Measurements from ENCODE around the gene SLC25A45. TPM values are rescaled to one million over a fixed set of nuclear protein-coding genes. Genes with fewer than 3 reads are reported as not detected.

The SLC25A45 gene
- total and polyA plus RNA-seq, 2 experiments from 2014 or later, result 0.10 to 0.74 TPM

DNA sequence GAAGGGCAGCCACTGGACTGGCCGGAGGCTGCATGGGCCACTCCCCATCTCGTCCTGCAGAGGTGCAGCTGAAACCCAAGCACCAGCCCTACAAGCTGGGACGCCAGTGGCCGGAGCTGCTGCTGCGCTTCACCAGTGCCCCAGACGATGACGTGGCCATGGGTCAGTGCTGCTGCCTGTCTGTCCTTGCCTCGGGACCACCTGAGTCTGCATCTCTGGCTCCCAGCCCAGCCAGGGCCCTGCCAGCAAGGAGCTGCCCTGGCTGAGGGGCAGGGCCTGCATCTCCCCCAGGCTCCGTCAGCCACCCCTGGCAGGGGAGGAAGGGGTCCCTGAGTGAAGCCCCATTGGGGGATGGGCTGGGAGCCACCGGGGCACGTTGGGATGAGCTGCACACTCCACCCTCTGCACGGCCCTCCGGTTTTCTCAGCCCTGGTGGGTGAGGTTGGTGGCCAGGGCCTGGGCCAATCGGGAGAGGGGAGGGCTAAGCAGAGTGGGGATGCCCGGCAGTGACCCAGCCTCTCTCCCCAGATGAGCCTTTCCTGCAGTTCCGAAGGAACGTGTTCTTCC lies 11.2 kb upstream of the SLC25A45 start:
- no peaks in the 10 kb centered on the region for H3K27me3 ChIP-seq (ENCODE audit: insufficient read depth)
- Mint-ChIP-seq H3K4me3 (no peak overlapping the region), H3K9me3 (no peaks in the 10 kb centered on the region), H3K27me3 (ENCODE audit: insufficient read depth, low read depth, poor library complexity) (peaks cover 4% of the 10 kb centered on the region), H3K36me3 (ENCODE audit: low read depth) (peaks cover 7% of the 10 kb centered on the region; the same call in 2 of the 3 replicates), H3K27ac (no peak overlapping the region), H3K4me1 (peaks cover 16% of the 10 kb centered on the region)
- H3K27ac ChIP-seq (ENCODE audit: low read depth), result no peak overlapping the region
- no peaks in the 10 kb centered on the region for H3K79me2 ChIP-seq (replicated peaks; ENCODE audit: insufficient read depth)
- ATAC-seq (no peak), DNase-seq (ENCODE audit: low spot score) (no peak)
- TF ChIP-seq ZNF331 (CRISPR knock-in tag; IDR thresholded peaks at IDR 0.05; ENCODE audit: low read depth) (no peak), ZNF114 (CRISPR knock-in tag; IDR thresholded peaks at IDR 0.05) (no peak), EZH2phosphoT487 (IDR thresholded peaks at IDR 0.05; ENCODE audit: unreplicated experiment) (no peak), EZH2 (IDR thresholded peaks at IDR 0.05; ENCODE audit: low read depth, unreplicated experiment) (no peak), NANOG (IDR thresholded peaks at IDR 0.05; ENCODE audit: borderline replicate concordance) (no peak), POLR2AphosphoS5 (IDR thresholded peaks at IDR 0.05; ENCODE audit: low read depth) (no peak)
- TF ChIP-seq, protein P1, sequence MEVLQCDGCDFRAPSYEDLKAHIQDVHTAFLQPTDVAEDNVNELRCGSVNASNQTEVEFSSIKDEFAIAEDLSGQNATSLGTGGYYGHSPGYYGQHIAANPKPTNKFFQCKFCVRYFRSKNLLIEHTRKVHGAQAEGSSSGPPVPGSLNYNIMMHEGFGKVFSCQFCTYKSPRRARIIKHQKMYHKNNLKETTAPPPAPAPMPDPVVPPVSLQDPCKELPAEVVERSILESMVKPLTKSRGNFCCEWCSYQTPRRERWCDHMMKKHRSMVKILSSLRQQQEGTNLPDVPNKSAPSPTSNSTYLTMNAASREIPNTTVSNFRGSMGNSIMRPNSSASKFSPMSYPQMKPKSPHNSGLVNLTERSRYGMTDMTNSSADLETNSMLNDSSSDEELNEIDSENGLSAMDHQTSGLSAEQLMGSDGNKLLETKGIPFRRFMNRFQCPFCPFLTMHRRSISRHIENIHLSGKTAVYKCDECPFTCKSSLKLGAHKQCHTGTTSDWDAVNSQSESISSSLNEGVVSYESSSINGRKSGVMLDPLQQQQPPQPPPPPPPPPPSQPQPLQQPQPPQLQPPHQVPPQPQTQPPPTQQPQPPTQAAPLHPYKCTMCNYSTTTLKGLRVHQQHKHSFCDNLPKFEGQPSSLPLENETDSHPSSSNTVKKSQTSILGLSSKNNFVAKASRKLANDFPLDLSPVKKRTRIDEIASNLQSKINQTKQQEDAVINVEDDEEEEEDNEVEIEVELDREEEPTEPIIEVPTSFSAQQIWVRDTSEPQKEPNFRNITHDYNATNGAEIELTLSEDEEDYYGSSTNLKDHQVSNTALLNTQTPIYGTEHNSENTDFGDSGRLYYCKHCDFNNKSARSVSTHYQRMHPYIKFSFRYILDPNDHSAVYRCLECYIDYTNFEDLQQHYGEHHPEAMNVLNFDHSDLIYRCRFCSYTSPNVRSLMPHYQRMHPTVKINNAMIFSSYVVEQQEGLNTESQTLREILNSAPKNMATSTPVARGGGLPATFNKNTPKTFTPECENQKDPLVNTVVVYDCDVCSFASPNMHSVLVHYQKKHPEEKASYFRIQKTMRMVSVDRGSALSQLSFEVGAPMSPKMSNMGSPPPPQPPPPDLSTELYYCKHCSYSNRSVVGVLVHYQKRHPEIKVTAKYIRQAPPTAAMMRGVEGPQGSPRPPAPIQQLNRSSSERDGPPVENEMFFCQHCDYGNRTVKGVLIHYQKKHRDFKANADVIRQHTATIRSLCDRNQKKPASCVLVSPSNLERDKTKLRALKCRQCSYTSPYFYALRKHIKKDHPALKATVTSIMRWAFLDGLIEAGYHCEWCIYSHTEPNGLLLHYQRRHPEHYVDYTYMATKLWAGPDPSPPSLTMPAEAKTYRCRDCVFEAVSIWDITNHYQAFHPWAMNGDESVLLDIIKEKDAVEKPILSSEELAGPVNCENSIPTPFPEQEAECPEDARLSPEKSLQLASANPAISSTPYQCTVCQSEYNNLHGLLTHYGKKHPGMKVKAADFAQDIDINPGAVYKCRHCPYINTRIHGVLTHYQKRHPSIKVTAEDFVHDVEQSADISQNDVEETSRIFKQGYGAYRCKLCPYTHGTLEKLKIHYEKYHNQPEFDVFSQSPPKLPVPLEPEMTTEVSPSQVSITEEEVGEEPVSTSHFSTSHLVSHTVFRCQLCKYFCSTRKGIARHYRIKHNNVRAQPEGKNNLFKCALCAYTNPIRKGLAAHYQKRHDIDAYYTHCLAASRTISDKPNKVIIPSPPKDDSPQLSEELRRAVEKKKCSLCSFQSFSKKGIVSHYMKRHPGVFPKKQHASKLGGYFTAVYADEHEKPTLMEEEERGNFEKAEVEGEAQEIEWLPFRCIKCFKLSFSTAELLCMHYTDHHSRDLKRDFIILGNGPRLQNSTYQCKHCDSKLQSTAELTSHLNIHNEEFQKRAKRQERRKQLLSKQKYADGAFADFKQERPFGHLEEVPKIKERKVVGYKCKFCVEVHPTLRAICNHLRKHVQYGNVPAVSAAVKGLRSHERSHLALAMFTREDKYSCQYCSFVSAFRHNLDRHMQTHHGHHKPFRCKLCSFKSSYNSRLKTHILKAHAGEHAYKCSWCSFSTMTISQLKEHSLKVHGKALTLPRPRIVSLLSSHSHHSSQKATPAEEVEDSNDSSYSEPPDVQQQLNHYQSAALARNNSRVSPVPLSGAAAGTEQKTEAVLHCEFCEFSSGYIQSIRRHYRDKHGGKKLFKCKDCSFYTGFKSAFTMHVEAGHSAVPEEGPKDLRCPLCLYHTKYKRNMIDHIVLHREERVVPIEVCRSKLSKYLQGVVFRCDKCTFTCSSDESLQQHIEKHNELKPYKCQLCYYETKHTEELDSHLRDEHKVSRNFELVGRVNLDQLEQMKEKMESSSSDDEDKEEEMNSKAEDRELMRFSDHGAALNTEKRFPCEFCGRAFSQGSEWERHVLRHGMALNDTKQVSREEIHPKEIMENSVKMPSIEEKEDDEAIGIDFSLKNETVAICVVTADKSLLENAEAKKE (CRISPR knock-in tag; IDR thresholded peaks at IDR 0.05), result no peak
- TF ChIP-seq, protein P2, sequence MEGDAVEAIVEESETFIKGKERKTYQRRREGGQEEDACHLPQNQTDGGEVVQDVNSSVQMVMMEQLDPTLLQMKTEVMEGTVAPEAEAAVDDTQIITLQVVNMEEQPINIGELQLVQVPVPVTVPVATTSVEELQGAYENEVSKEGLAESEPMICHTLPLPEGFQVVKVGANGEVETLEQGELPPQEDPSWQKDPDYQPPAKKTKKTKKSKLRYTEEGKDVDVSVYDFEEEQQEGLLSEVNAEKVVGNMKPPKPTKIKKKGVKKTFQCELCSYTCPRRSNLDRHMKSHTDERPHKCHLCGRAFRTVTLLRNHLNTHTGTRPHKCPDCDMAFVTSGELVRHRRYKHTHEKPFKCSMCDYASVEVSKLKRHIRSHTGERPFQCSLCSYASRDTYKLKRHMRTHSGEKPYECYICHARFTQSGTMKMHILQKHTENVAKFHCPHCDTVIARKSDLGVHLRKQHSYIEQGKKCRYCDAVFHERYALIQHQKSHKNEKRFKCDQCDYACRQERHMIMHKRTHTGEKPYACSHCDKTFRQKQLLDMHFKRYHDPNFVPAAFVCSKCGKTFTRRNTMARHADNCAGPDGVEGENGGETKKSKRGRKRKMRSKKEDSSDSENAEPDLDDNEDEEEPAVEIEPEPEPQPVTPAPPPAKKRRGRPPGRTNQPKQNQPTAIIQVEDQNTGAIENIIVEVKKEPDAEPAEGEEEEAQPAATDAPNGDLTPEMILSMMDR (conservative IDR thresholded peaks at IDR 0.05; ENCODE audit: low read depth in 2 of 2), result no peak
- TF ChIP-seq, protein P3, sequence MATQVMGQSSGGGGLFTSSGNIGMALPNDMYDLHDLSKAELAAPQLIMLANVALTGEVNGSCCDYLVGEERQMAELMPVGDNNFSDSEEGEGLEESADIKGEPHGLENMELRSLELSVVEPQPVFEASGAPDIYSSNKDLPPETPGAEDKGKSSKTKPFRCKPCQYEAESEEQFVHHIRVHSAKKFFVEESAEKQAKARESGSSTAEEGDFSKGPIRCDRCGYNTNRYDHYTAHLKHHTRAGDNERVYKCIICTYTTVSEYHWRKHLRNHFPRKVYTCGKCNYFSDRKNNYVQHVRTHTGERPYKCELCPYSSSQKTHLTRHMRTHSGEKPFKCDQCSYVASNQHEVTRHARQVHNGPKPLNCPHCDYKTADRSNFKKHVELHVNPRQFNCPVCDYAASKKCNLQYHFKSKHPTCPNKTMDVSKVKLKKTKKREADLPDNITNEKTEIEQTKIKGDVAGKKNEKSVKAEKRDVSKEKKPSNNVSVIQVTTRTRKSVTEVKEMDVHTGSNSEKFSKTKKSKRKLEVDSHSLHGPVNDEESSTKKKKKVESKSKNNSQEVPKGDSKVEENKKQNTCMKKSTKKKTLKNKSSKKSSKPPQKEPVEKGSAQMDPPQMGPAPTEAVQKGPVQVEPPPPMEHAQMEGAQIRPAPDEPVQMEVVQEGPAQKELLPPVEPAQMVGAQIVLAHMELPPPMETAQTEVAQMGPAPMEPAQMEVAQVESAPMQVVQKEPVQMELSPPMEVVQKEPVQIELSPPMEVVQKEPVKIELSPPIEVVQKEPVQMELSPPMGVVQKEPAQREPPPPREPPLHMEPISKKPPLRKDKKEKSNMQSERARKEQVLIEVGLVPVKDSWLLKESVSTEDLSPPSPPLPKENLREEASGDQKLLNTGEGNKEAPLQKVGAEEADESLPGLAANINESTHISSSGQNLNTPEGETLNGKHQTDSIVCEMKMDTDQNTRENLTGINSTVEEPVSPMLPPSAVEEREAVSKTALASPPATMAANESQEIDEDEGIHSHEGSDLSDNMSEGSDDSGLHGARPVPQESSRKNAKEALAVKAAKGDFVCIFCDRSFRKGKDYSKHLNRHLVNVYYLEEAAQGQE (IDR thresholded peaks at IDR 0.05; ENCODE audit: unreplicated experiment), result no peak
- TF ChIP-seq, protein P4, sequence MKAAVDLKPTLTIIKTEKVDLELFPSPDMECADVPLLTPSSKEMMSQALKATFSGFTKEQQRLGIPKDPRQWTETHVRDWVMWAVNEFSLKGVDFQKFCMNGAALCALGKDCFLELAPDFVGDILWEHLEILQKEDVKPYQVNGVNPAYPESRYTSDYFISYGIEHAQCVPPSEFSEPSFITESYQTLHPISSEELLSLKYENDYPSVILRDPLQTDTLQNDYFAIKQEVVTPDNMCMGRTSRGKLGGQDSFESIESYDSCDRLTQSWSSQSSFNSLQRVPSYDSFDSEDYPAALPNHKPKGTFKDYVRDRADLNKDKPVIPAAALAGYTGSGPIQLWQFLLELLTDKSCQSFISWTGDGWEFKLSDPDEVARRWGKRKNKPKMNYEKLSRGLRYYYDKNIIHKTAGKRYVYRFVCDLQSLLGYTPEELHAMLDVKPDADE (IDR thresholded peaks at IDR 0.05), result no peak
- peaks cover 5% of the 10 kb centered on the region; the same call in 1 of the 2 replicates for H3K4me1 ChIP-seq (ENCODE audit: insufficient read depth)
- no peak overlapping the region for H3K4me3 ChIP-seq
- no peaks in the 10 kb centered on the region for H4K20me1 ChIP-seq (replicated peaks; ENCODE audit: insufficient read depth)
- no peaks in the 10 kb centered on the region for H3K9me2 ChIP-seq (ENCODE audit: insufficient read depth)
- no peaks in the 10 kb centered on the region for H3F3A ChIP-seq (replicated peaks; ENCODE audit: low read depth)
- H2AFZ ChIP-seq, result no peak overlapping the region
- H3K36me3 ChIP-seq (ENCODE audit: insufficient read depth), result no peaks in the 10 kb centered on the region
- H3K4me2 ChIP-seq, result no peak overlapping the region

Measured in GM23338 (cell line).